Stimulated activated CD8-positive, alpha-beta memory T cell treated with anti-CD3 and anti-CD28 coated beads, Interleukin-7, amount 100 ng/mL, for 48 hours (primary cell): Measurements from ENCODE around the gene SELP.

ENCODE experiments used
- DNase-seq, 2 donors: peaks; one replicate each; pipeline ENCODE4 v3.0.0-alpha.2; 2020; ENCODE audit warnings: low read depth in 1 of 2; ENCODE audit errors: extremely low read depth in 1 of 2

The SELP gene

GRCh38 chr1:169623132-169623926 is 6.6 kb downstream of the SELP start:
- no peak for DNase-seq

- no peak for DNase-seq
Measured at GRCh38 chr1:169620565-169620964, 9.4 kb downstream of the SELP start.

GRCh38 chr1:169618367-169618766 is 11.6 kb downstream of the SELP start:
- no peak for DNase-seq

GRCh38 chr1:169615803-169616202 is 14.1 kb downstream of the SELP start:
- no peak for DNase-seq

GRCh38 chr1:169610858-169611257 is 19.1 kb downstream of the SELP start:
- DNase-seq = no peak

GRCh38 chr1:169610108-169610507 is 19.8 kb downstream of the SELP start:
- no peak for DNase-seq

- no peak for DNase-seq
Measured at GRCh38 chr1:169608226-169608625, 21.7 kb downstream of the SELP start.

- peak in 1 of 2 donors; percentile 32 for DNase-seq
Measured at GRCh38 chr1:169604781-169605560, 25.0 kb downstream of the SELP start.

GRCh38 chr1:169601096-169601881 is 28.6 kb downstream of the SELP start:
- DNase-seq = no peak

GRCh38 chr1:169595764-169596711 is 33.9 kb downstream of the SELP start:
- DNase-seq = no peak

GRCh38 chr1:169594391-169594790 is 35.5 kb downstream of the SELP start:
- peak in 1 of 2 donors; percentile 26 for DNase-seq

GRCh38 chr1:169590932-169591331 is 39.0 kb downstream of the SELP start:
- no peak for DNase-seq

- DNase-seq = peak in 1 of 2 donors; percentile 16
Measured at GRCh38 chr1:169588785-169589485, 41.0 kb downstream of the SELP start.

- DNase-seq = no peak
Measured at GRCh38 chr1:169588112-169588511, 41.8 kb downstream of the SELP start.

- DNase-seq = peak; percentile 66 to 83
Measured at GRCh38 chr1:169586395-169587255, 43.3 kb downstream of the SELP start, which contains the start of gene F5. F5 (minus strand) TSS chr1:169586481; CDS start chr1:169586386, 95 bp downstream.

- no peak for DNase-seq
Measured at GRCh38 chr1:169586067-169586394, 43.9 kb downstream of the SELP start.

GRCh38 chr1:169585181-169585580 is 44.7 kb downstream of the SELP start:
- DNase-seq = no peak

- DNase-seq = peak in 1 of 2 donors; percentile 13
Measured at GRCh38 chr1:169584483-169585144, 45.3 kb downstream of the SELP start.
